ENCODE measurements around the gene IAH1.

DNA sequence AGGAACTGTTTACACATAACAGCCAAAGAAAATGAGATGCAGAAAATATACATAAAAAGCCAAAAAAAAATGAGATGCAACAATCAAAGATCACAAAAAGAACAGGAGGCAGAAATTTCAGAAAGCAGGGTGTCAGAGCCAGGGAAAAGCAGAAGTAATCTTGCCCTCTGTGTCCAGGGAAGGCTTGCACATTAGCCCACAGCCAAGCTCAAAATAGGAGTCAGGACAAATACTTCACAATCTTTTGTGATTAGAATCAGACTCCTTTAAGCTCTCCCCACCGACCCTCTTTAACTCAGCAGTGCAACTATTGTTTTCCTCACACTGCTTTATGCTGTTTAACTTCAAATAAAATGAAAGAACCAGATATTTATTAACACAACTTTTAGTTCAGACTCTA lies 34.6 kb downstream of the IAH1 start:
- no peak for TF ChIP-seq GATA2 (IDR thresholded peaks at IDR 0.05; ENCODE audit: low read depth, low read length)
- no peak for TF ChIP-seq GATA3 (IDR thresholded peaks at IDR 0.05; ENCODE audit: low read depth, low read length)
